ENCODE measurements around the gene YY2. TPM values are rescaled to one million over a fixed set of nuclear protein-coding genes. Genes with fewer than 3 reads are reported as not detected.

Gene YY2
- total and polyA plus RNA-seq, 2 of the 8 experiments (the other 6 are each of a cell fraction or from before 2014, with no cell fraction given), result 0.60 to 1.5 TPM

GRCh38 chrX:21870494-21870893, 14.7 kb downstream of the YY2 start:
- no peak overlapping the region for H3K18ac ChIP-seq (ENCODE audit: extremely low read depth, low read length)
- no peaks in the 10 kb centered on the region for H3K79me2 ChIP-seq (ENCODE audit: control insufficient read depth in 1 of 2, insufficient read depth in 2 of 2, low read length in 2 of 2)

More at GRCh38 chrX:21870494-21870893, 14.7 kb downstream of the YY2 start:
- H2BK20ac ChIP-seq (ENCODE audit: low read length), result no peak overlapping the region
- POLR2A ChIA-PET (ENCODE audit: partially characterized antibody), result no interaction called here
- H2BK5ac ChIP-seq (ENCODE audit: low read depth, low read length), result no peak overlapping the region
- H3K4me2 ChIP-seq (ENCODE audit: insufficient read depth in 1 of 2, low read depth in 2 of 2, low read length in 2 of 2), result no peak overlapping the region
- H4K91ac ChIP-seq (replicated peaks; ENCODE audit: insufficient read length, low read length), result no peak overlapping the region
- H3K56ac ChIP-seq (replicated peaks; ENCODE audit: insufficient read length, low read depth, low read length), result no peak overlapping the region
- H3K4me3 ChIP-seq (ENCODE audit: extremely low read depth in 1 of 4, insufficient read depth in 2 of 4, low read depth in 3 of 4, low read length in 4 of 4), result no peak overlapping the region
- H2BK120ac ChIP-seq (replicated peaks; ENCODE audit: low read depth, low read length), result no peak overlapping the region
- no peaks in the 10 kb centered on the region for H3K79me1 ChIP-seq (ENCODE audit: low read depth, low read length)
- H2BK15ac ChIP-seq (ENCODE audit: low read length), result no peak overlapping the region
- H3K4me1 ChIP-seq (replicated peaks in 1 of 4; ENCODE audit: control insufficient read depth in 3 of 4, insufficient read depth in 4 of 4, low read length in 3 of 4), result no peaks in the 10 kb centered on the region
- FAIRE-seq (no peak), DNase-seq (ENCODE audit: low read depth in 1 of 2, low spot score in 2 of 2) (no peak)
- H4K8ac ChIP-seq (ENCODE audit: extremely low read depth, insufficient read depth, low read length), result no peak overlapping the region
- H3K14ac ChIP-seq (ENCODE audit: insufficient read length), result no peak overlapping the region
- no peak overlapping the region for H3K4ac ChIP-seq (replicated peaks; ENCODE audit: insufficient read length, low read depth, low read length)
- H3K27ac ChIP-seq (ENCODE audit: low read depth, low read length), result no peak overlapping the region
- no peaks in the 10 kb centered on the region for H3K9me3 ChIP-seq (ENCODE audit: insufficient read depth in 2 of 2, low read depth in 1 of 2, low read length in 1 of 2)
- no peaks in the 10 kb centered on the region; a peak in 1 of 8 replicates for H3K36me3 ChIP-seq (ENCODE audit: control insufficient read depth in 2 of 4, insufficient read depth in 4 of 4, low read length in 3 of 4)
- no peak overlapping the region for H2AFZ ChIP-seq (ENCODE audit: low read length)
- no peak overlapping the region for H2AK5ac ChIP-seq (ENCODE audit: low read depth, low read length)
- no peak overlapping the region for H3K23ac ChIP-seq (ENCODE audit: insufficient read length)
- no peaks in the 10 kb centered on the region for H4K20me1 ChIP-seq (replicated peaks in 1 of 2; ENCODE audit: control insufficient read depth in 1 of 2, insufficient read depth in 2 of 2, low read length in 2 of 2)
- H3K27me3 ChIP-seq (replicated peaks in 1 of 4; ENCODE audit: control insufficient read depth in 3 of 4, extremely low read depth in 1 of 4, insufficient read depth in 3 of 4, low read length in 3 of 4), result no peaks in the 10 kb centered on the region
- no peak for TF ChIP-seq GTF2F1 (IDR thresholded peaks at IDR 0.05; ENCODE audit: borderline replicate concordance, low read depth, low read length)
- 75% methylated on average over 1 of the region's 1 CpG; no CpG with 5 or more reads in 1 of the 2 experiments for WGBS, 2 experiments (ENCODE audit: extremely low coverage in 1 of 2, insufficient coverage in 1 of 2, insufficient read length in 1 of 2, insufficient replicate concordance in 2 of 2, low coverage in 1 of 2, low lambda C conversion rate in 2 of 2, missing lambda C conversion rate in 1 of 2)
- no peaks in the 10 kb centered on the region for H3K23me2 ChIP-seq (ENCODE audit: low read depth, low read length)
- H4K5ac ChIP-seq (ENCODE audit: insufficient read length, low read depth, low read length), result no peak overlapping the region
- CTCF ChIA-PET (ENCODE audit: partially characterized antibody), result no interaction called here
- no peak overlapping the region for H3K9ac ChIP-seq (replicated peaks in 1 of 4; ENCODE audit: extremely low read depth in 1 of 4, low read depth in 3 of 4, low read length in 3 of 4)
- no peak overlapping the region for H2BK12ac ChIP-seq (ENCODE audit: low read depth, low read length)
